ENCODE results near the gene ARID4B. TPM values are rescaled to one million over a fixed set of nuclear protein-coding genes. Genes with fewer than 3 reads are reported as not detected.

The ARID4B gene
- total RNA-seq, 2 donors from 2014 or later, result 32.4 to 50.2 TPM

- H3K27me3 ChIP-seq (replicated peaks; ENCODE audit: insufficient read depth), result no peaks in the 10 kb centered on the region
- H3K4me3 ChIP-seq, result no peak overlapping the region
- DNase-seq (ENCODE audit: low spot score) (no peak), ATAC-seq (ENCODE audit: insufficient number of reproducible peaks, low FRiP score, low read depth) (no peak)
- no peak for TF ChIP-seq CTCF (IDR thresholded peaks at IDR 0.05)
- H3K4me1 ChIP-seq (ENCODE audit: control insufficient read depth in 1 of 2, low read depth in 2 of 2), result peaks cover 0 to 5% of the 10 kb centered on the region in 2 donors
- H3K36me3 ChIP-seq, result peaks cover 22% of the 10 kb centered on the region
- no peak overlapping the region for H3K27ac ChIP-seq
- H3K9me3 ChIP-seq, result no peaks in the 10 kb centered on the region
These were observed 13.4 kb upstream of the ARID4B start for GRCh38 chr1:235341334-235341733.

GRCh38 chr1:235339746-235340145 lies 11.8 kb upstream of the ARID4B start:
- TF ChIP-seq CTCF (IDR thresholded peaks at IDR 0.05), result no peak
- Histone ChIP-seq H3K27me3 (replicated peaks; ENCODE audit: insufficient read depth) (no peaks in the 10 kb centered on the region), H3K27ac (no peak overlapping the region), H3K4me3 (no peak overlapping the region), H3K9me3 (no peaks in the 10 kb centered on the region), H3K4me1 (ENCODE audit: control insufficient read depth in 1 of 2, low read depth in 2 of 2) (peaks cover 0 to 5% of the 10 kb centered on the region in 2 donors), H3K36me3 (peaks cover 22% of the 10 kb centered on the region)
- ATAC-seq (ENCODE audit: insufficient number of reproducible peaks, low FRiP score, low read depth) (no peak), DNase-seq (ENCODE audit: low spot score) (no peak)

GRCh38 chr1:235336903-235337302 lies 8.9 kb upstream of the ARID4B start:
- Histone ChIP-seq H3K27me3 (replicated peaks; ENCODE audit: insufficient read depth) (no peaks in the 10 kb centered on the region), H3K36me3 (peaks cover 16% of the 10 kb centered on the region), H3K9me3 (no peaks in the 10 kb centered on the region), H3K27ac (no peak overlapping the region), H3K4me1 (ENCODE audit: control insufficient read depth in 1 of 2, low read depth in 2 of 2) (peaks cover 8 to 17% of the 10 kb centered on the region in 2 donors), H3K4me3 (no peak overlapping the region)
- TF ChIP-seq CTCF (IDR thresholded peaks at IDR 0.05), result no peak
- no peak for ATAC-seq (ENCODE audit: insufficient number of reproducible peaks, low FRiP score, low read depth)
- no peak for DNase-seq (ENCODE audit: low spot score)

GRCh38 chr1:235331401-235331800 lies 3.4 kb upstream of the ARID4B start:
- ATAC-seq (ENCODE audit: insufficient number of reproducible peaks, low FRiP score, low read depth), result no peak
- no peak for DNase-seq (ENCODE audit: low spot score)
- no peak overlapping the region for H3K27ac ChIP-seq
- TF ChIP-seq CTCF (IDR thresholded peaks at IDR 0.05), result no peak
- H3K4me1 ChIP-seq (ENCODE audit: control insufficient read depth in 1 of 2, low read depth in 2 of 2), result peaks cover 27 to 44% of the 10 kb centered on the region in 2 donors
- no peak overlapping the region for H3K4me3 ChIP-seq
- no peaks in the 10 kb centered on the region for H3K27me3 ChIP-seq (replicated peaks; ENCODE audit: insufficient read depth)
- no peaks in the 10 kb centered on the region for H3K36me3 ChIP-seq
- no peaks in the 10 kb centered on the region for H3K9me3 ChIP-seq

- no peaks in the 10 kb centered on the region for H3K27me3 ChIP-seq (replicated peaks; ENCODE audit: insufficient read depth)
- peaks cover 31 to 49% of the 10 kb centered on the region in 2 donors for H3K4me1 ChIP-seq (ENCODE audit: control insufficient read depth in 1 of 2, low read depth in 2 of 2)
- H3K27ac ChIP-seq, result peak overlapping the region in 1 of 2 donors; percentile 97
- no peak for ATAC-seq (ENCODE audit: insufficient number of reproducible peaks, low FRiP score, low read depth)
- no peak overlapping the region for H3K4me3 ChIP-seq
- no peak for DNase-seq (ENCODE audit: low spot score)
- H3K9me3 ChIP-seq, result no peaks in the 10 kb centered on the region
- no peaks in the 10 kb centered on the region for H3K36me3 ChIP-seq
- TF ChIP-seq CTCF (IDR thresholded peaks at IDR 0.05), result no peak
These were observed 2.9 kb upstream of the ARID4B start for GRCh38 chr1:235330918-235331285.
